HepG2 (cell line): Measurements from ENCODE around the gene MEX3D. TPM values are rescaled to one million over a fixed set of nuclear protein-coding genes. Genes with fewer than 3 reads are reported as not detected.

Experiments used
- ATAC-seq: fragments of 200-7000 bp; cut with Tn5 transposase; 3 replicates; pipeline ENCODE4 v1.9.1; 2020; ENCODE audit warnings: mild to moderate bottlenecking, moderate library complexity
- BruUV-seq: library from RNA; stranded (reverse); fragments of 400-500 nt; replicated peaks from 2 replicates; lab custom pipeline; 2021; lab: Mats Ljungman, UMichigan
- CTCF ChIA-PET: fragments of 300-600 bp; formaldehyde crosslinking; extraction: SDS; loops from one replicate; lab custom pipeline; 2021; ENCODE audit warnings: low total read pairs, inconsistent platforms, low intra/inter-chr PET ratio; lab: Yijun Ruan, JAX
- POLR2A ChIA-PET: fragments of 350-600 bp; sonication (Branson Sonifier 250); formaldehyde crosslinking; loops from one replicate; lab custom pipeline; 2020; ENCODE audit warnings: antibody characterized with exemption, inconsistent platforms; lab: Yijun Ruan, JAX
- DNase-seq: peaks from one replicate; pipeline ENCODE4 v3.0.0-alpha.2; 2015; ENCODE audit warnings: low spot score
- FAIRE-seq: peaks from 3 replicates; lab custom pipeline; 2011; peaks lifted over from hg19 to GRCh38; lab: Jason Lieb, UNC
- H2AFZ ChIP-seq: one replicate; pipeline ENCODE4 v1.6.1; 2011; ENCODE audit warnings: low read length, inconsistent platforms
- H3K27ac ChIP-seq: fragments of 300-600 bp; 3 replicates; pipeline ENCODE4 v1.8.0; 2011; ENCODE audit warnings: mixed run types, mild to moderate bottlenecking, mixed read lengths, low read length, inconsistent platforms; ENCODE audit not compliant: insufficient read depth; ENCODE audit errors: extremely low read length
- H3K27me3 ChIP-seq, 2 experiments: fragments of 200-600 bp in 1 of 2; 2 replicates in 1 of 2; 3 replicates in 1 of 2; pipeline versions ENCODE4 v1.6.0 to v1.8.0; 2011; ENCODE audit warnings: low read length in 2 of 2, mild to moderate bottlenecking in 2 of 2, moderate library complexity in 2 of 2, inconsistent platforms in 1 of 2; ENCODE audit not compliant: insufficient read depth in 2 of 2, control insufficient read depth in 1 of 2
- H3K36me3 ChIP-seq, 2 experiments: fragments of 200-600 bp in 1 of 2; replicated peaks in 1 of 2; 2 replicates in 1 of 2; 3 replicates in 1 of 2; pipeline versions ENCODE4 v1.5.1 to v1.8.0; 2011; ENCODE audit warnings: low read length in 2 of 2, inconsistent platforms in 1 of 2; ENCODE audit not compliant: insufficient read depth in 2 of 2, control insufficient read depth in 1 of 2
- H3K4me1 ChIP-seq: 2 replicates; pipeline ENCODE4 v1.5.1; 2012; ENCODE audit warnings: low read length, inconsistent platforms; ENCODE audit not compliant: insufficient read depth
- H3K4me2 ChIP-seq: 2 replicates; pipeline ENCODE4 v1.6.0; 2011; ENCODE audit warnings: low read depth, low read length, inconsistent platforms
- H3K4me3 ChIP-seq, 3 experiments: fragments of 200-600 bp in 1 of 3; sonication (generic), shearing (Covaris generic) in 1 of 3; replicated peaks in 1 of 3; 2 replicates each; pipeline ENCODE4 v1.5.1; 2011 to 2016; ENCODE audit warnings: low read length in 3 of 3, inconsistent platforms in 2 of 3, low read depth in 2 of 3, mild to moderate bottlenecking in 2 of 3, control low read depth in 1 of 3, mixed read lengths in 1 of 3; ENCODE audit not compliant: insufficient read depth in 1 of 3
- H3K79me2 ChIP-seq: one replicate; pipeline ENCODE4 v1.6.1; 2011; ENCODE audit warnings: low read length, inconsistent platforms; ENCODE audit not compliant: insufficient read depth
- H3K9ac ChIP-seq: 2 replicates; pipeline ENCODE4 v1.6.0; 2011; ENCODE audit warnings: mild to moderate bottlenecking, low read depth, low read length, inconsistent platforms; ENCODE audit not compliant: insufficient read depth
- H3K9me3 ChIP-seq: 2 replicates; pipeline ENCODE4 v1.5.1; 2012; ENCODE audit warnings: mild to moderate bottlenecking, low read length
- H4K20me1 ChIP-seq: 2 replicates; pipeline ENCODE4 v1.6.0; 2011; ENCODE audit warnings: inconsistent platforms, mild to moderate bottlenecking, low read length, moderate library complexity; ENCODE audit not compliant: insufficient read depth
- ATF7 ChIP-seq, 2 experiments: fragments of 450-650 bp in 1 of 2; sonication (generic) in 1 of 2; formaldehyde crosslinking in 1 of 2; IDR thresholded peaks; 2 replicates each; pipeline versions ENCODE4 v1.4.0 to v1.6.1; 2016 to 2020; ENCODE audit warnings: antibody characterized with exemption in 1 of 2, mild to moderate bottlenecking in 1 of 2, missing genetic modification reagents in 1 of 2
- BHLHE40 ChIP-seq: IDR thresholded peaks from 2 replicates; pipeline ENCODE4 v1.6.1; 2011; ENCODE audit warnings: low read length, improper control_type of control experiment
- GABPB1 ChIP-seq: IDR thresholded peaks from 2 replicates; pipeline ENCODE4 v1.6.1; 2016; ENCODE audit warnings: mild to moderate bottlenecking, missing genetic modification reagents, moderate library complexity, missing compliant biosample characterization
- HNRNPLL ChIP-seq: fragments of 200-400 bp; formaldehyde crosslinking; IDR thresholded peaks from 2 replicates; pipeline ENCODE4 v1.6.1; 2017; ENCODE audit warnings: mild to moderate bottlenecking, low read depth, low read length; ENCODE audit not compliant: poor library complexity, severe bottlenecking
- NR2F6 ChIP-seq, 2 experiments: IDR thresholded peaks; 2 replicates each; pipeline ENCODE4 v1.6.1; 2016; ENCODE audit warnings: antibody characterized with exemption in 1 of 2, mild to moderate bottlenecking in 1 of 2
- RBM22 ChIP-seq: fragments of 200-400 bp; formaldehyde crosslinking; optimal IDR thresholded peaks from 2 replicates; pipeline ENCODE3; 2017; ENCODE audit warnings: mild to moderate bottlenecking, low read length, moderate library complexity
- TEAD3 ChIP-seq: optimal IDR thresholded peaks from 2 replicates; pipeline ENCODE3; 2016; ENCODE audit warnings: borderline replicate concordance
- TMF1 ChIP-seq: sonication (generic); formaldehyde crosslinking; IDR thresholded peaks from 2 replicates; pipeline ENCODE4 v1.8.1; 2022; ENCODE audit warnings: low read depth, missing genetic modification reagents
- ZC3H13 ChIP-seq: sonication (generic); formaldehyde crosslinking; IDR thresholded peaks from 2 replicates; pipeline ENCODE4 v1.8.1; 2023; ENCODE audit warnings: mild to moderate bottlenecking, missing genetic modification reagents, moderate library complexity
- ZMYM3 ChIP-seq: sonication (generic); formaldehyde crosslinking; IDR thresholded peaks from 2 replicates; pipeline ENCODE4 v1.5.1; 2020; ENCODE audit warnings: mild to moderate bottlenecking, missing genetic modification reagents
- ZNF30 ChIP-seq: sonication (generic); formaldehyde crosslinking; IDR thresholded peaks from 2 replicates; pipeline ENCODE4 v1.5.0; 2020; ENCODE audit warnings: mild to moderate bottlenecking, missing genetic modification reagents
- ZNF589 ChIP-seq: sonication (generic); formaldehyde crosslinking; conservative IDR thresholded peaks from 2 replicates; pipeline ENCODE4 v1.8.0; 2022; ENCODE audit warnings: mild to moderate bottlenecking, moderate library complexity, missing genetic modification reagents
- ZNF768 ChIP-seq: sonication (generic); formaldehyde crosslinking; IDR thresholded peaks from 2 replicates; pipeline ENCODE4 v1.4.0; 2020; ENCODE audit warnings: missing genetic modification reagents
- WGBS: methylation state at CpG from one replicate; pipeline ENCODE4 v1.1.6; 2017; ENCODE audit warnings: low lambda C conversion rate; 5-methylcytosine and 5-hydroxymethylcytosine counted together
- in situ Hi-C: cut with HindIII; loops from 2 replicates; pipeline ENCODE4 v1.10.0; 2017; ENCODE audit warnings: low pct_unique_long_range_greater_than_20kb; ENCODE audit not compliant: extremely low pct_ligation_motif_present
- intact Hi-C: fragments of 100-400 bp; cut with micrococcal nuclease; formaldehyde crosslinking; loops from one replicate; pipeline ENCODE4 v1.10.0; 2022; ENCODE audit not compliant: unreplicated experiment
- polyA plus RNA-seq, 8 experiments: library from polyadenylated mRNA; depleted of rRNA in 3 of 8; stranded (reverse) in 7 of 8; unstranded in 1 of 8; fragments of >200 nt; fragmentation: Illumina TruSeq in 4 of 8; extraction: Trizol in 4 of 8; gene quantifications; 2 replicates each; pipeline versions ENCODE4 v1.2.1 to v1.2.3, GENCODE V29; 2011 to 2016; ENCODE audit warnings: low read depth in 4 of 8, missing spikeins in 1 of 8, mixed read lengths in 1 of 8; ENCODE audit not compliant: insufficient read depth in 1 of 8
- total RNA-seq, 5 experiments: library from RNA; depleted of rRNA; stranded (reverse); fragments of >200 nt; fragmentation: Illumina TruSeq; extraction: Trizol; gene quantifications; 2 replicates each; pipeline ENCODE4 v1.2.3, GENCODE V29; 2016; ENCODE audit warnings: low read depth in 1 of 5
- TF ChIP-seq, protein P1 (sequence below): sonication (generic); formaldehyde crosslinking; IDR thresholded peaks from 2 replicates; pipeline ENCODE4 v1.5.1; 2020; ENCODE audit warnings: mild to moderate bottlenecking, missing genetic modification reagents, borderline replicate concordance

The MEX3D gene
- total and polyA plus RNA-seq, 2 of the 13 experiments (the other 11 are each of a cell fraction or from before 2014, with no cell fraction given) = 3.6 to 17.1 TPM

DNA sequence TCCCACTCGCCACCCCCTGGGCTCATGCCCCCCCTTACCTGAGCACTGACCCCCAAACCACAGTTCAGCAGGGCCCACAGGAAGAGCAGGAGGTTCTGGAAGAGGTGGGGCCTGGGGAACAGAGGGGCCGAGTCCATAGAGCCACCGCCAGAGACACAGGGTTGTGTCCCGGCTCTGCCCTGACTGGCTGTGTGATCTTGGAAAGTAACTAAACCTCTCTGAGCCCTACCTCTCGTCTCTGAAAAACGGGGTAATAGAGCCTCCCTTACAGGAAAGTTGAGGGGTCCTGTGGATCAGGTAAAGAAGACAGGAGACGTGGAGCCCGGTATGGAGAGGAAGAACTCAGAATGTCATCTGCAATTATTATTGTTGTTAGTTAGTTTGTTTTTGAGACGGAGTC is 57.3 kb downstream of the MEX3D start:
- no peak for DNase-seq
- in situ Hi-C loops = loop anchor here (5.0 kb wide), 1 partner anchor 54 kb away; no protein-coding TSS in a partner anchor
- H3K79me2 ChIP-seq = no peaks in the 10 kb centered on the region
- TF ChIP-seq ZMYM3 (CRISPR knock-in tag) (peak; percentile 80), BHLHE40 (no peak), ZC3H13 (CRISPR knock-in tag) (no peak), ZNF768 (CRISPR knock-in tag) (peak; percentile 98)
- TF ChIP-seq, all 625 proteins: peak for 2
- H3K36me3 ChIP-seq = no peaks in the 10 kb centered on the region
- peaks cover 0 to 9% of the 10 kb centered on the region in 2 experiments; a peak in 2 of 5 replicates for H3K27me3 ChIP-seq
- no peaks in the 10 kb centered on the region for H4K20me1 ChIP-seq
- peak overlapping the region in 1 of 3 experiments; percentile 33; a peak in 1 of 6 replicates for H3K4me3 ChIP-seq
- POLR2A ChIA-PET = no interaction called here
- H2AFZ ChIP-seq = no peak overlapping the region
- peaks cover 34% of the 10 kb centered on the region for H3K4me1 ChIP-seq
- BruUV-seq = no TSS peak
- peak overlapping the region; percentile 42 for H3K4me2 ChIP-seq
- H3K9me3 ChIP-seq = no peaks in the 10 kb centered on the region
- CTCF ChIA-PET = no interaction called here
- intact Hi-C loops = no loop called here
- WGBS = 54% methylated on average over 7 of the region's 9 CpGs
- no peak for ATAC-seq
- FAIRE-seq = no peak
- no peak overlapping the region for H3K27ac ChIP-seq
- H3K9ac ChIP-seq = no peak overlapping the region

DNA sequence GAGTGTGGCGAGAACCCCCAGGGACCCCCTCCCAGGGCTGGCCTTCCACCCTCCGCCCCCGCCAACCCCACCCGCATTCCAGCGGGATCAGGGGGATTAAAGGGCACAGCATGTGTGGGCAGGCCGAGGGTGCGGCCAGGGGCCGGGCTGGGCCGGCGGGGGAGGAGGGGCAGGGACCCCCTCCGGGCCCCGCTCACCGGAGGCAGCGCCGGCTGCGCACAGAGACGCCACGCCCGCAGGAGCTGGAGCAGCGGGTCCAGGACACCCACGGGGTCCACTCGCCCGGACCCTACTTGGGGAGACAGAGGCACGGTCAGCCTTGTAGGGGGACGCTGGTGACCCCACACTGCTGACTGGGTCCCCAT is 57.7 kb downstream of the MEX3D start:
- TF ChIP-seq ATF7 (IDR thresholded peaks at IDR 0.05) (no peak), ATF7 (CRISPR knock-in tag; IDR thresholded peaks at IDR 0.05) (no peak), RBM22 (no peak), ZNF30 (CRISPR knock-in tag) (no peak), HNRNPLL (peak; percentile 88), TEAD3 (peak; percentile 25), ZNF589 (CRISPR knock-in tag) (no peak), GABPB1 (CRISPR knock-in tag) (peak; percentile 11; the same call in 1 of the 2 replicates), TMF1 (CRISPR knock-in tag) (no peak), NR2F6 (IDR thresholded peaks at IDR 0.05) (no peak), NR2F6 (CRISPR knock-in tag; IDR thresholded peaks at IDR 0.05) (no peak)
- TF ChIP-seq, protein P1, sequence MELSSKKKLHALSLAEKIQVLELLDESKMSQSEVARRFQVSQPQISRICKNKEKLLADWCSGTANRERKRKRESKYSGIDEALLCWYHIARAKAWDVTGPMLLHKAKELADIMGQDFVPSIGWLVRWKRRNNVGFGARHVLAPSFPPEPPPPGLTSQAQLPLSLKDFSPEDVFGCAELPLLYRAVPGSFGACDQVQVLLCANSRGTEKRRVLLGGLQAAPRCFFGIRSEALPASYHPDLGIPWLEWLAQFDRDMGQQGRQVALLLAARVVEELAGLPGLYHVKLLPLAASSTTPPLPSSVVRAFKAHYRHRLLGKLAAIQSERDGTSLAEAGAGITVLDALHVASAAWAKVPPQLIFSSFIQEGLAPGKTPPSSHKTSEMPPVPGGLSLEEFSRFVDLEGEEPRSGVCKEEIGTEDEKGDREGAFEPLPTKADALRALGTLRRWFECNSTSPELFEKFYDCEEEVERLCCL (CRISPR knock-in tag) = no peak
- POLR2A ChIA-PET = no interaction called here
- ATAC-seq (no peak), FAIRE-seq (no peak), DNase-seq (no peak)
- intact Hi-C loops = no loop called here
- no TSS peak for BruUV-seq
- Histone ChIP-seq H3K4me3 (peak overlapping the region in 1 of 3 experiments; percentile 33; a peak in 1 of 6 replicates), H3K9ac (no peak overlapping the region), H3K36me3 (no peaks in the 10 kb centered on the region), H2AFZ (no peak overlapping the region), H3K4me2 (peak overlapping the region; percentile 42), H3K9me3 (no peaks in the 10 kb centered on the region), H3K27me3 (peaks cover 0 to 9% of the 10 kb centered on the region in 2 experiments; a peak in 2 of 5 replicates), H3K4me1 (peaks cover 34% of the 10 kb centered on the region), H3K79me2 (no peaks in the 10 kb centered on the region), H3K27ac (no peak overlapping the region), H4K20me1 (no peaks in the 10 kb centered on the region)
- WGBS = 50% methylated on average over 14 of the region's 25 CpGs
- in situ Hi-C loops = loop anchor here (5.0 kb wide), 1 partner anchor 53 kb away; no protein-coding TSS in a partner anchor
- CTCF ChIA-PET = no interaction called here
